NCI-H460 (cell line): ENCODE measurements around the gene ADGRA1. TPM values are rescaled to one million over a fixed set of nuclear protein-coding genes. Genes with fewer than 3 reads are reported as not detected.
"Not testable (repeated sequence)": the region's sequence is repeated elsewhere in the genome, so short reads cannot be mapped to it uniquely, and the experiment has no call there.

Source experiments
- DNase-seq: peaks from one replicate; pipeline ENCODE4 v3.0.0-alpha.2; 2016; ENCODE audit warnings: low read depth; ENCODE audit errors: extremely low read depth
- total RNA-seq: library from RNA; depleted of rRNA; stranded (reverse); fragments of >200 nt; shearing (Covaris generic); gene quantifications from 2 replicates; pipeline ENCODE4 v1.2.3, GENCODE V29; 2014

ADGRA1 gene
- total RNA-seq, 1 experiment from 2014 or later: not detected

GRCh38 chr10:133053527-133054133 lies 34.1 kb upstream of the ADGRA1 start:
- DNase-seq: not testable (repeated sequence)

- no peak for DNase-seq
These were observed 32.3 kb upstream of the ADGRA1 start for GRCh38 chr10:133055470-133055869.

GRCh38 chr10:133056001-133056400 lies 31.7 kb upstream of the ADGRA1 start:
- DNase-seq: no peak

GRCh38 chr10:133056651-133057178 lies 31.0 kb upstream of the ADGRA1 start:
- no peak for DNase-seq

GRCh38 chr10:133058331-133059092 lies 29.2 kb upstream of the ADGRA1 start:
- DNase-seq: no peak

- no peak for DNase-seq
These were observed 28.6 kb upstream of the ADGRA1 start for GRCh38 chr10:133059093-133059470.

GRCh38 chr10:133059571-133059970 lies 28.2 kb upstream of the ADGRA1 start:
- no peak for DNase-seq

- no peak for DNase-seq
These were observed 27.7 kb upstream of the ADGRA1 start for GRCh38 chr10:133060022-133060421.

GRCh38 chr10:133060466-133060865 lies 27.3 kb upstream of the ADGRA1 start:
- no peak for DNase-seq

GRCh38 chr10:133060881-133061280 lies 26.8 kb upstream of the ADGRA1 start:
- no peak for DNase-seq

- no peak for DNase-seq
These were observed 26.3 kb upstream of the ADGRA1 start for GRCh38 chr10:133061296-133062038.

GRCh38 chr10:133062085-133062484 lies 25.6 kb upstream of the ADGRA1 start:
- DNase-seq: no peak

- no peak for DNase-seq
These were observed 25.1 kb upstream of the ADGRA1 start for GRCh38 chr10:133062635-133063034.

- no peak for DNase-seq
These were observed 20.3 kb upstream of the ADGRA1 start for GRCh38 chr10:133067149-133068105.

GRCh38 chr10:133068111-133069032 lies 19.4 kb upstream of the ADGRA1 start:
- DNase-seq: no peak

GRCh38 chr10:133069033-133069525 lies 18.6 kb upstream of the ADGRA1 start:
- DNase-seq: no peak

GRCh38 chr10:133070405-133070804 lies 17.3 kb upstream of the ADGRA1 start:
- no peak for DNase-seq

- DNase-seq: no peak
These were observed 16.9 kb upstream of the ADGRA1 start for GRCh38 chr10:133070810-133071209.

GRCh38 chr10:133071733-133072132 lies 16.0 kb upstream of the ADGRA1 start:
- no peak for DNase-seq
